Fibroblast of mammary gland (primary cell): Measurements from ENCODE around the gene TELO2.

Source experiments
- DNase-seq: peaks from one replicate; pipeline ENCODE4 v3.0.0-alpha.2; 2010; ENCODE audit warnings: low read depth
- H3K4me3 ChIP-seq: 2 replicates; pipeline ENCODE4 v1.5.1; 2011; ENCODE audit warnings: low read depth, mild to moderate bottlenecking, low read length, moderate library complexity; ENCODE audit not compliant: control insufficient read depth
- TF ChIP-seq, protein P1 (sequence below): conservative IDR thresholded peaks from 2 replicates; pipeline ENCODE4 v1.5.1; 2011; ENCODE audit warnings: low read depth, low read length, inconsistent platforms; ENCODE audit not compliant: control insufficient read depth, insufficient read depth

TELO2 gene

DNA sequence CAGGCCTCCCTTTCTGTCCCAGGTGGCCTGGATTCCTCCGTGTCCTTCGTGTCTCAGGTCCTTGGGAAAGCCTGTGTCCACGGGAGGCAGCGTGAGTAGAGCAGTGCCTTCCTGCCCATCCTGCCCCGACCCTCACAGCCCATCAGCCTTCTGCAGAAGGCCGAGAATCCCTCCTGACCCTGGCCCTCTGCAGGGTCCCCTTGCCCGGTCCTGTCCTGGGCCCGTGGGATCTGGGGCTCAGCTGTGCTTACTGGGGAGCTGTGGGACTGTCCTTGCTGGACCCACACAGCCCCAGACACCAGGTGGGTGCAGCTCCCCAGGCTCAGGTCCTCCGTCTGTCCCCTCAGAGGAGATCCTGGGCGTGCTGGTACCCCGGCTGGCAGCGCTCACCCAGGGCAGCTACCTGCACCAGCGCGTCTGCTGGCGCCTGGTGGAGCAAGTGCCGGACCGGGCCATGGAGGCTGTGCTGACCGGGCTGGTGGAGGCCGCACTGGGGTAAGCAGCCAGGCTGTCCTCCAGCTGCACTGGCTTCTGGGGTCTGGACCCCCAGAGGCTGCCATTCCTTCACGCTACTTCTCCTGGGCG lies 3.9 kb downstream of the TELO2 start:
- TF ChIP-seq, protein P1, sequence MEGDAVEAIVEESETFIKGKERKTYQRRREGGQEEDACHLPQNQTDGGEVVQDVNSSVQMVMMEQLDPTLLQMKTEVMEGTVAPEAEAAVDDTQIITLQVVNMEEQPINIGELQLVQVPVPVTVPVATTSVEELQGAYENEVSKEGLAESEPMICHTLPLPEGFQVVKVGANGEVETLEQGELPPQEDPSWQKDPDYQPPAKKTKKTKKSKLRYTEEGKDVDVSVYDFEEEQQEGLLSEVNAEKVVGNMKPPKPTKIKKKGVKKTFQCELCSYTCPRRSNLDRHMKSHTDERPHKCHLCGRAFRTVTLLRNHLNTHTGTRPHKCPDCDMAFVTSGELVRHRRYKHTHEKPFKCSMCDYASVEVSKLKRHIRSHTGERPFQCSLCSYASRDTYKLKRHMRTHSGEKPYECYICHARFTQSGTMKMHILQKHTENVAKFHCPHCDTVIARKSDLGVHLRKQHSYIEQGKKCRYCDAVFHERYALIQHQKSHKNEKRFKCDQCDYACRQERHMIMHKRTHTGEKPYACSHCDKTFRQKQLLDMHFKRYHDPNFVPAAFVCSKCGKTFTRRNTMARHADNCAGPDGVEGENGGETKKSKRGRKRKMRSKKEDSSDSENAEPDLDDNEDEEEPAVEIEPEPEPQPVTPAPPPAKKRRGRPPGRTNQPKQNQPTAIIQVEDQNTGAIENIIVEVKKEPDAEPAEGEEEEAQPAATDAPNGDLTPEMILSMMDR = no peak
- no peak overlapping the region for H3K4me3 ChIP-seq
- no peak for DNase-seq

DNA sequence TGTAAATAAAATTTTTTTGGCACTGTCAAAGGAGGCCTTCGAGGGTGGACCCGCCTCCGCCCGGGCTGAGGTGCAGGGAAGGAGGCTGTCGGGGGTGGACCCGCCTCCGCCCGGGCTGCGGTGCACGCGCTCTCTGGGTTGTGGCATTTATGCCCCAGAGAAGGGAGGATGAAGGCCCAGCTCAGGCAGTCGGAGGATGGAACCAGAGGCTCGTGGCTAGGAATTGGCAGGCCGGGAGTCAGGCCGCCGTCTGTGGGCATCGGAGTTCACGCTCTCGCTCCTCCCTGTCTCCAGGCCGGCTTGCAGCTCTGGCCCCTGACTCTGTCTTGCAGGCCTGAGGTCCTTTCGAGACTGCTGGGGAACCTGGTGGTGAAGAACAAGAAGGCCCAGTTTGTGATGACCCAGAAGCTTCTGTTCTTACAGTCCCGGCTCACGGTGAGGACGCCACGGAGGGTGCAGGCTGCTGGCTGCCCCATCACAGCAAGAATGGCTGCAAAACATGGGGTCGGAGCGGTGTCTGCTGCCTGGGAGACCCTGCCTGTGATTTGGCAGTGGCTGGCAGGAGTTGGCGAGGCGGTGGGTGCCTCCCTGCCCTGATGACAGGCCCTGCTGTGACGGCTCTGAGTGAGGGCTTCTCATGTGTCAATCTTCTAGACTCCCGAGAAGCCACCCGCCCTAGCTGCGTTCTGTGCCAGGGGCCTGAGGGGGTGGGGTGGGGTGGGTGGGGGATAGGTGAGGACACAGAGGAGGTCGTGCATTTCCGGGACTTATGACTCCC lies 5.9 kb downstream of the TELO2 start:
- no peak for DNase-seq
- H3K4me3 ChIP-seq = no peak overlapping the region
- TF ChIP-seq, protein P1 = no peak

DNA sequence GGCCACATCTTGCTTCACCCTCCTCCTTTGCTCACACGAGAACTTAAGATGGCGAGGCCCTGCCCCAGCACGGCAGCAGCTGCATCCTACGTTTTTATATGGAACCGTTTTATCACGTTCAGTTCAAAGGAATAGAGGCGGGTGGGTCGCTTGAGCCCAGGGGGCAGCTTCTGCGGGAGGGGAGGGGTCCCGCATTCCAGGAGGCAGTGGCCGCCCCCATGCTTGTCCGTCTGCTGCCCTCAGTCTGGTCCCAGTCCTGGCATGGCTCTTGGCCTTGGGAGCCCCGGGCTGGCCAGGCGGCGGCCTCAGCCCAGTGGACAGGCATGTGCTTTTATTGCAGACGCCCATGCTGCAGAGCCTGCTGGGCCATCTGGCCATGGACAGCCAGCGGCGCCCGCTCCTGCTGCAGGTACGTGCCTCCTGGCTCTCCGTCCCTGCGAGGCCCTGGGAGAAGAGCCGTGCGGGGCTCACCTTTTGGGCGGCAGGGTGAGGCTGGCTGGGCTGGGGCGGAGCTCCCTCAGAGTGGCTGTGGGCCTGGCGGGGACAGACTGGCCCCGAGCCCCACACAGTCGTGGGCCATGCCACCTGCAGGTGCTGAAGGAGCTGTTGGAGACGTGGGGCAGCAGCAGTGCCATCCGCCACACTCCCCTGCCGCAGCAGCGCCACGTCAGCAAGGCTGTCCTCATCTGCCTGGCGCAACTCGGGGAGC lies 6.8 kb downstream of the TELO2 start:
- TF ChIP-seq, protein P1 = no peak

DNA sequence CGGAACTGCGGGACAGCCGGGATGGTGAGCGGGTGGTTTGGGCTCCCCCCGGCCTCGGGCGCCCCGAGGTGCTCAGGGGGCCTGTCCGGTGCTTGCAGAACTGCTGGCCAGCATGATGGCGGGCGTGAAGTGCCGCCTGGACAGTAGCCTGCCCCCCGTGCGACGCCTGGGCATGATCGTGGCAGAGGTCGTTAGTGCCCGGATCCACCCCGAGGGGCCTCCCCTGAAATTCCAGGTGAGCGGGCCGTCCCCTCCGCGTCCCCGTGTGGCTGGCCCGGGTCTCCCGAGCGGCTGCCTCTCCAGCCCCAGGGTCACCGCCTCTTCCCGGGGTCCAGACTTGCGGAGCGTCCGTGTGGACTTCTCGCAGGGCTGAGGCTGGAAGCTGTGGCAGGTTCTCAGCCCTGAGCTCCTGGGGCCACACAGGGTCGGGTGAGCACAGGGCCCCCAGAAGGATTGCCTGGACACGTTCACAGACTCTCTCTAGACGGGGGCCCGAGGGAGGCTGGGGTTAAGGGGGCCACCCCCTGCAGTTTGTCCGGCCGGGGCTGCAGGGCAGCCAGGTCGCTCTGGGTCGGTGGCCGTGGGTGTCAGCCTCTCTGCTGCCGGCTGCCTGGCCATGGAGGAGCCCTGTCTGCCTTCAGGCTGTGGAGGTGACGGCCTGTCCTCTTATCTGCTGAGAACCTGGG lies 7.4 kb downstream of the TELO2 start:
- H3K4me3 ChIP-seq = no peak overlapping the region
- TF ChIP-seq, protein P1 = no peak
- no peak for DNase-seq

More for the DNA sequence above, 6.8 kb downstream of the TELO2 start:
- DNase-seq = no peak
- H3K4me3 ChIP-seq = no peak overlapping the region

DNA sequence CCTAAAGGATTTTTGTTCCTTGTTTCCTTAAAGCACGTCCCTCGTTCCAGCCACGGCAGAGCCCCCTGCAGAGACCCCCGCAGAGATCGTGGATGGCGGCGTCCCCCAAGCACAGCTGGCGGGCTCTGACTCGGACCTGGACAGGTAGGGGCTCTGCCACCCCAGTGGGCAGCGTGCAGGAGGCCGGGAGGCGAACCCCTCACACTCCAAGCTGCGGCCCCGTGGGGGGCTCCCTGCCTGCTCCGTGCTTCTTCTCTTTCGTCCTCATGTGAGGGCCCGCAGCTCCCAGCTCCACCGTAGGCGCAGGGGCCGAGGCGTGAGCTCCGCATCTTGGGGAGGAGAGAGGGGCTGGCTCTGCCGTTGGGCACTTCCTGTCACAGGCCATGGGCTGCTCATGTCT lies 8.5 kb downstream of the TELO2 start:
- H3K4me3 ChIP-seq = no peak overlapping the region
- no peak for DNase-seq

More for the DNA sequence above, 8.5 kb downstream of the TELO2 start:
- TF ChIP-seq, protein P1 = no peak
